22Rv1 (cell line): ENCODE data around the gene LY6G6C.

ENCODE experiments used
- H3K27ac ChIP-seq: fragments of 450-650 bp; 2 replicates; pipeline ENCODE4 v1.5.1; 2017
- ZFX ChIP-seq: fragments of 450-650 bp; IDR thresholded peaks from 2 replicates; pipeline ENCODE4 v1.6.1; 2017; ENCODE audit warnings: antibody characterized with exemption, borderline replicate concordance
- TF ChIP-seq, protein P1 (sequence below): fragments of 450-650 bp; IDR thresholded peaks from 2 replicates; pipeline ENCODE4 v1.5.1; 2017; ENCODE audit warnings: mild to moderate bottlenecking

The LY6G6C gene

DNA sequence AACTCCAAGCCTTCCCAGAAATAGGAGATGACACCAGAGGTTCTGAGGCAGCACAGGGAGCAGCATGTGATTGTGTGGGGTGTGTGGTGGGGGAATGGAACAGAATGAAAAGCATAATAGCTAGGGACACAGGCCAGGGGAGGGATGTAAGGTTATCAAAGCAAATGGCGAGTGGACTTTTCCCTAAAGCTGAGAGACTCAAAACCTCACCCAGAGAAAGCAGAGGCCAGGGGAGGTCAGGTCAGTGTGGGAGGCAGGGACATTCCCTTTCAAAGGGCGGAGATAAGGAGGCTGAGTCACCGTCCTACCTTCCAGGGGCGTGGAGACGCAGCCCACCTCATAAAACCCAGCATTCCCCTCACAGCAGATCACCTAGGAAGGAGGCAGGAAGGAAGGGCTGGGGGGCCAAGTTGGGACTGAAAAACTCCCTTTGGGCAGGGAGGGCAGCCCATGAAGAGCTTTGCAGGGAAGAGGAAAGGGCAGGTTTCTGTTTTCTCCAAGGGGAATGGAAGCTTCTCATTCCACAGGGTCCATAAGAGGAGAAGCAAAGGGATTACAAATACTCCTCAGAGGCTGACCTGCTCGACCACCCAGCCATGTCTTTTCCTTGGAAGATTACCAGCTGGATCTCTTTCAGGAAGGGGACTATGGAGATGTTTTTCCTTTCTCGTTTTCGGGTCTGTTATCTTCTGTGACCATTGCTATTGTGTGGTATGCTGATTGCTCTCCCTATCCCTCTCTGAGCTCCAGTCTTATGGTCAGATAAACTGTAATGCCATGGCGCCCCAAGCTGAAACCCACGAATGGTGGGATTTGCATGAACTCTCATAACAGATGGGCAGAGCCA is 31.1 kb downstream of the LY6G6C start:
- no peak overlapping the region for H3K27ac ChIP-seq
- TF ChIP-seq, protein P1, sequence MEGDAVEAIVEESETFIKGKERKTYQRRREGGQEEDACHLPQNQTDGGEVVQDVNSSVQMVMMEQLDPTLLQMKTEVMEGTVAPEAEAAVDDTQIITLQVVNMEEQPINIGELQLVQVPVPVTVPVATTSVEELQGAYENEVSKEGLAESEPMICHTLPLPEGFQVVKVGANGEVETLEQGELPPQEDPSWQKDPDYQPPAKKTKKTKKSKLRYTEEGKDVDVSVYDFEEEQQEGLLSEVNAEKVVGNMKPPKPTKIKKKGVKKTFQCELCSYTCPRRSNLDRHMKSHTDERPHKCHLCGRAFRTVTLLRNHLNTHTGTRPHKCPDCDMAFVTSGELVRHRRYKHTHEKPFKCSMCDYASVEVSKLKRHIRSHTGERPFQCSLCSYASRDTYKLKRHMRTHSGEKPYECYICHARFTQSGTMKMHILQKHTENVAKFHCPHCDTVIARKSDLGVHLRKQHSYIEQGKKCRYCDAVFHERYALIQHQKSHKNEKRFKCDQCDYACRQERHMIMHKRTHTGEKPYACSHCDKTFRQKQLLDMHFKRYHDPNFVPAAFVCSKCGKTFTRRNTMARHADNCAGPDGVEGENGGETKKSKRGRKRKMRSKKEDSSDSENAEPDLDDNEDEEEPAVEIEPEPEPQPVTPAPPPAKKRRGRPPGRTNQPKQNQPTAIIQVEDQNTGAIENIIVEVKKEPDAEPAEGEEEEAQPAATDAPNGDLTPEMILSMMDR: no peak
- TF ChIP-seq ZFX: no peak

- TF ChIP-seq ZFX: no peak
- TF ChIP-seq, protein P1: peak; percentile 66
- H3K27ac ChIP-seq: no peak overlapping the region
Measured at GRCh38 chr6:31689249-31690110, 32.1 kb downstream of the LY6G6C start.

DNA sequence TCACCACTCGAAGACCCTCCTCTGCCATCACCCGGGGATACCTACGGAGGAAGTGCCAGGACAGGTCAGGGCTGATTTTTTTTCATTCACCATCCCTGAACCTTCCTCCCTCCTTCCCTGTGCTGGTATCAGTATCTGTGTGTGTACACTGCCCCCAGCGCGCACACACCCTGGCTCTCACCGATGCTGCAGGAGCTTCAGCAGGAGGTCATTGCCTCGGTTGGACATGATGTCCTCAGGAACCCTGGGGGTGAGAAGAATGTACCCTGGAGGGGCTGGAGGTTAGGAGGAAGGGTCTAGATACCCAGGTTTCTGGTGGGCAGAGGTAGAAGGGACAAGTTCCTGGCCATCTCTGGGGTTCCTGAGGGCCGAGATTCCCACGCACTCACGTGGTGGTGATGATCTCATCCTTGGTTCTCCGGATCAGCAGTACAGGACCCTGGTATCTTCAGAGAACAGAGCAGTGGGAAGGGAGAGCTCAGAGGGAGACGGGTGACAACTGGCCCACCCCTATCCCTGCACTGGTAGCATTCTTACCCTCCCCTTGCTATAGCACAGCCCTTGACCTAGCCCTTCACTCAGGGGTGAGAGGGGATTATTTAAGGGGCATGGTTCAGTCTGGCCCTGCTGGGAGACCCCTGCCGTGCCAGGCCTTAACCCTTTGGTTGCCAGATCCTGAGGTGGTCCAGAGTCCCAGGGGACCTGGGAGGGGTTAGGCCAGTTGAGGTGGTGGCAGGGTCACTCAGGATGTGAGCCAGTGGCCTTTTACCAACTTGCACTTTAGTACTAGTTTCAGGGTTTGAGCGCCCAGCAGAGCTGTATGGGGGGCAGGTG is 33.5 kb downstream of the LY6G6C start:
- no peak overlapping the region for H3K27ac ChIP-seq
- no peak for TF ChIP-seq ZFX
- TF ChIP-seq, protein P1: no peak

GRCh38 chr6:31687321-31687720 is 34.2 kb downstream of the LY6G6C start:
- no peak for TF ChIP-seq ZFX
- TF ChIP-seq, protein P1: no peak
- no peak overlapping the region for H3K27ac ChIP-seq

DNA sequence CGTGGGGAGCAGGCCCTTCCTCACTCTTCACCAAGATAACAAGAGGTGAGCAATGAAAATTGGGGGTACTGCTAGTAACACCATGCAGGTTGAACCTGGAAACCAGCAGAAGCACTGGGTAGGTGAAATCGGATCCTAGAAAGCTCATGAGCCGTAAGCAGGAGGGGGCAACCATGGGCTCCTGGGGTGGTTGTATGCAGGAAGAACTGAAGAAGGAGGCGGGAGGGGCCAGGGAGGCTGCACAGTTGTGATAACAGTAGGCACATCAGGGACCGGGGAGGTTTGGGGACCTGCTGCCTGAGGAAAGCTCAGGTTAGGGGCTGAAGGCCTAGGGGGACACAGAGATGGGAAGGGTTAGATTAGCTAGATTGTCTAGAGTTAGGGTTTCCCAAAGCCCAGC is 35.1 kb downstream of the LY6G6C start:
- H3K27ac ChIP-seq: no peak overlapping the region
- TF ChIP-seq ZFX: no peak
- TF ChIP-seq, protein P1: no peak

- TF ChIP-seq, protein P1: no peak
- TF ChIP-seq ZFX: no peak
- H3K27ac ChIP-seq: no peak overlapping the region
Measured at GRCh38 chr6:31683591-31683990, 38.0 kb downstream of the LY6G6C start.
